ENCODE measurements around the gene KLHL29. TPM values are rescaled to one million over a fixed set of nuclear protein-coding genes. Genes with fewer than 3 reads are reported as not detected.
A peak's percentile ranks its signal among the peaks of the same experiment; 100 is the strongest.

KLHL29 gene
- total and polyA plus RNA-seq, 2 experiments from 2014 or later, result 1.9 to 6.4 TPM

- no peaks in the 10 kb centered on the region for H3K79me2 ChIP-seq (ENCODE audit: insufficient read depth)
- no peak overlapping the region for H3K4me3 ChIP-seq
- WGBS, 2 experiments (ENCODE audit: low coverage in 1 of 2, low lambda C conversion rate in 2 of 2, missing lambda C conversion rate in 2 of 2), result 76 to 78% methylated on average over 13 to 14 of the region's 14 CpGs
- DNase-seq, result peak; percentile 71
- H3K4me2 ChIP-seq (ENCODE audit: unreplicated experiment), result no peak overlapping the region
- no peaks in the 10 kb centered on the region for H3F3A ChIP-seq (ENCODE audit: insufficient read depth)
- H3K9me3 ChIP-seq (ENCODE audit: low read depth), result no peaks in the 10 kb centered on the region
- no peaks in the 10 kb centered on the region for H3K36me3 ChIP-seq (ENCODE audit: low read depth)
- no peaks in the 10 kb centered on the region for H4K20me1 ChIP-seq (ENCODE audit: insufficient read depth)
- H3K9ac ChIP-seq, result no peak overlapping the region; the same call in 1 of the 2 replicates
- H3K27me3 ChIP-seq (replicated peaks; ENCODE audit: insufficient read depth), result no peaks in the 10 kb centered on the region
- H3K9me2 ChIP-seq (ENCODE audit: insufficient read depth), result no peaks in the 10 kb centered on the region
- TF ChIP-seq EZH2 (IDR thresholded peaks at IDR 0.05; ENCODE audit: insufficient read depth, poor library complexity, severe bottlenecking) (no peak), EZH2phosphoT487 (IDR thresholded peaks at IDR 0.05; ENCODE audit: insufficient read depth, low read depth) (no peak)
- H3K4me1 ChIP-seq (ENCODE audit: insufficient read depth), result peaks cover 10% of the 10 kb centered on the region
- in situ Hi-C loops (cut with MboI), result no loop called here
- peak overlapping the region; percentile 48; the same call in 1 of the 2 replicates for H3K27ac ChIP-seq
- no peak overlapping the region for H2AFZ ChIP-seq
These were observed 252.2 kb downstream of the KLHL29 start for GRCh38 chr2:23637011-23637778.

- H3K4me3 ChIP-seq, result no peak overlapping the region
- no peak overlapping the region for H2AFZ ChIP-seq
- no peaks in the 10 kb centered on the region for H3K36me3 ChIP-seq (ENCODE audit: low read depth)
- no peak overlapping the region for H3K4me2 ChIP-seq (ENCODE audit: unreplicated experiment)
- H4K20me1 ChIP-seq (ENCODE audit: insufficient read depth), result no peaks in the 10 kb centered on the region
- 91 to 93% methylated on average over 6 of the region's 6 CpGs for WGBS, 2 experiments (ENCODE audit: low coverage in 1 of 2, low lambda C conversion rate in 2 of 2, missing lambda C conversion rate in 2 of 2)
- peaks cover 10% of the 10 kb centered on the region for H3K4me1 ChIP-seq (ENCODE audit: insufficient read depth)
- no peak overlapping the region for H3K9ac ChIP-seq
- H3K27ac ChIP-seq, result no peak overlapping the region
- H3K9me3 ChIP-seq (ENCODE audit: low read depth), result no peaks in the 10 kb centered on the region
- in situ Hi-C loops (cut with MboI), result no loop called here
- no peaks in the 10 kb centered on the region for H3K27me3 ChIP-seq (replicated peaks; ENCODE audit: insufficient read depth)
- TF ChIP-seq EZH2 (IDR thresholded peaks at IDR 0.05; ENCODE audit: insufficient read depth, poor library complexity, severe bottlenecking) (no peak), EZH2phosphoT487 (IDR thresholded peaks at IDR 0.05; ENCODE audit: insufficient read depth, low read depth) (no peak)
- DNase-seq, result peak; percentile 11
- no peaks in the 10 kb centered on the region for H3K9me2 ChIP-seq (ENCODE audit: insufficient read depth)
- no peaks in the 10 kb centered on the region for H3F3A ChIP-seq (ENCODE audit: insufficient read depth)
- H3K79me2 ChIP-seq (ENCODE audit: insufficient read depth), result no peaks in the 10 kb centered on the region
These were observed 254.5 kb downstream of the KLHL29 start for GRCh38 chr2:23639406-23639982.

GRCh38 chr2:23640711-23641110 lies 255.7 kb downstream of the KLHL29 start:
- Histone ChIP-seq H3K27me3 (replicated peaks; ENCODE audit: insufficient read depth) (no peaks in the 10 kb centered on the region), H3K4me1 (ENCODE audit: insufficient read depth) (peaks cover 10% of the 10 kb centered on the region), H3K9ac (no peak overlapping the region), H3K36me3 (ENCODE audit: low read depth) (no peaks in the 10 kb centered on the region), H3K4me3 (no peak overlapping the region), H3K9me3 (ENCODE audit: low read depth) (no peaks in the 10 kb centered on the region), H3K79me2 (ENCODE audit: insufficient read depth) (no peaks in the 10 kb centered on the region), H3K9me2 (ENCODE audit: insufficient read depth) (no peaks in the 10 kb centered on the region), H4K20me1 (ENCODE audit: insufficient read depth) (no peaks in the 10 kb centered on the region), H3K4me2 (ENCODE audit: unreplicated experiment) (no peak overlapping the region), H3K27ac (no peak overlapping the region), H2AFZ (no peak overlapping the region), H3F3A (ENCODE audit: insufficient read depth) (no peaks in the 10 kb centered on the region)
- 95 to 98% methylated on average over 7 to 9 of the region's 9 CpGs for WGBS, 2 experiments (ENCODE audit: low coverage in 1 of 2, low lambda C conversion rate in 2 of 2, missing lambda C conversion rate in 2 of 2)
- in situ Hi-C loops (cut with MboI), result no loop called here
- TF ChIP-seq EZH2 (IDR thresholded peaks at IDR 0.05; ENCODE audit: insufficient read depth, poor library complexity, severe bottlenecking), result no peak
- no peak for TF ChIP-seq EZH2phosphoT487 (IDR thresholded peaks at IDR 0.05; ENCODE audit: insufficient read depth, low read depth)
- no peak for DNase-seq

GRCh38 chr2:23642516-23642915 lies 257.5 kb downstream of the KLHL29 start:
- Histone ChIP-seq H3K9me3 (ENCODE audit: low read depth) (no peaks in the 10 kb centered on the region), H3K79me2 (ENCODE audit: insufficient read depth) (no peaks in the 10 kb centered on the region), H3K4me3 (no peak overlapping the region), H3K27me3 (replicated peaks; ENCODE audit: insufficient read depth) (no peaks in the 10 kb centered on the region), H2AFZ (no peak overlapping the region), H3K27ac (no peak overlapping the region), H3F3A (ENCODE audit: insufficient read depth) (no peaks in the 10 kb centered on the region), H3K9ac (no peak overlapping the region), H4K20me1 (ENCODE audit: insufficient read depth) (no peaks in the 10 kb centered on the region), H3K4me1 (ENCODE audit: insufficient read depth) (peaks cover 1% of the 10 kb centered on the region), H3K4me2 (ENCODE audit: unreplicated experiment) (no peak overlapping the region), H3K9me2 (ENCODE audit: insufficient read depth) (no peaks in the 10 kb centered on the region), H3K36me3 (ENCODE audit: low read depth) (no peaks in the 10 kb centered on the region)
- WGBS, 2 experiments (ENCODE audit: low coverage in 1 of 2, low lambda C conversion rate in 2 of 2, missing lambda C conversion rate in 2 of 2), result 96 to 99% methylated on average over 14 to 24 of the region's 24 CpGs
- in situ Hi-C loops (cut with MboI), result no loop called here
- no peak for TF ChIP-seq EZH2 (IDR thresholded peaks at IDR 0.05; ENCODE audit: insufficient read depth, poor library complexity, severe bottlenecking)
- no peak for TF ChIP-seq EZH2phosphoT487 (IDR thresholded peaks at IDR 0.05; ENCODE audit: insufficient read depth, low read depth)
- DNase-seq, result no peak

Measured in GM23248 (cell line).